HEK293 (cell line): ENCODE data around the gene PTAR1.

ENCODE experiments used
- HOXA7 ChIP-seq: sonication (generic); formaldehyde crosslinking; IDR thresholded peaks from 2 replicates; pipeline ENCODE4 v1.8.1; 2022; ENCODE audit warnings: missing genetic modification reagents, borderline replicate concordance
- ZNF140 ChIP-seq: fragments of 450-650 bp; formaldehyde crosslinking; IDR thresholded peaks from 2 replicates; pipeline ENCODE4 v1.5.1; 2016; ENCODE audit warnings: missing biosample characterization, missing genetic modification characterization
- TF ChIP-seq, protein P1 (sequence below): fragments of 450-650 bp; formaldehyde crosslinking; IDR thresholded peaks from 2 replicates; pipeline ENCODE4 v1.5.1; 2016; ENCODE audit warnings: missing biosample characterization, missing genetic modification characterization
- TF ChIP-seq, protein P2 (sequence below): sonication (generic); formaldehyde crosslinking; IDR thresholded peaks from 2 replicates; pipeline ENCODE4 v1.8.1; 2022; ENCODE audit warnings: mild to moderate bottlenecking, moderate library complexity, missing genetic modification reagents
- TF ChIP-seq, protein P3 (sequence below): fragments of 450-650 bp; formaldehyde crosslinking; IDR thresholded peaks from 2 replicates; pipeline ENCODE4 v1.5.1; 2017; ENCODE audit warnings: missing biosample characterization, mild to moderate bottlenecking, missing genetic modification characterization, moderate library complexity

DNA sequence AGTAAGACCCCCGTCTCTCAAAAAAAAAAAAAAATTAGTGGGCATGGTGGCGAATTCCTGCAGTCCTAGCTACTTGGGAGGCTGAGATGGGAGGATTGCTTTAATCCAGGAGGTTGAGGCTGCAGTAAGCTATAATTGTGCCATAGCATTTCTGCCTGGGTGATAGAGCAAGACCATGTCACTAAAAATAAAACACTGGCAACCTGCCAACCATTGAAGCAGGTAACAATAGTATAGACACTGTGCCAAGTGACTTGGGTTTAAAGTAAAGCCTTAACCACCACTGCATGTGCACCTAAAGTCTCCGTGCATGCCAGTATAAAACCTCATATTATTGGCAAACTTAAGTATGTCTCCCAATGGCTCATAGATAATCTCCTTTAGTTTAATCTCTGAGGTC lies 84.2 kb downstream of the PTAR1 start:
- TF ChIP-seq, protein P1, sequence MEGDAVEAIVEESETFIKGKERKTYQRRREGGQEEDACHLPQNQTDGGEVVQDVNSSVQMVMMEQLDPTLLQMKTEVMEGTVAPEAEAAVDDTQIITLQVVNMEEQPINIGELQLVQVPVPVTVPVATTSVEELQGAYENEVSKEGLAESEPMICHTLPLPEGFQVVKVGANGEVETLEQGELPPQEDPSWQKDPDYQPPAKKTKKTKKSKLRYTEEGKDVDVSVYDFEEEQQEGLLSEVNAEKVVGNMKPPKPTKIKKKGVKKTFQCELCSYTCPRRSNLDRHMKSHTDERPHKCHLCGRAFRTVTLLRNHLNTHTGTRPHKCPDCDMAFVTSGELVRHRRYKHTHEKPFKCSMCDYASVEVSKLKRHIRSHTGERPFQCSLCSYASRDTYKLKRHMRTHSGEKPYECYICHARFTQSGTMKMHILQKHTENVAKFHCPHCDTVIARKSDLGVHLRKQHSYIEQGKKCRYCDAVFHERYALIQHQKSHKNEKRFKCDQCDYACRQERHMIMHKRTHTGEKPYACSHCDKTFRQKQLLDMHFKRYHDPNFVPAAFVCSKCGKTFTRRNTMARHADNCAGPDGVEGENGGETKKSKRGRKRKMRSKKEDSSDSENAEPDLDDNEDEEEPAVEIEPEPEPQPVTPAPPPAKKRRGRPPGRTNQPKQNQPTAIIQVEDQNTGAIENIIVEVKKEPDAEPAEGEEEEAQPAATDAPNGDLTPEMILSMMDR = no peak
- TF ChIP-seq ZNF140 (no peak), HOXA7 (CRISPR knock-in tag) (no peak)
- TF ChIP-seq, protein P2, sequence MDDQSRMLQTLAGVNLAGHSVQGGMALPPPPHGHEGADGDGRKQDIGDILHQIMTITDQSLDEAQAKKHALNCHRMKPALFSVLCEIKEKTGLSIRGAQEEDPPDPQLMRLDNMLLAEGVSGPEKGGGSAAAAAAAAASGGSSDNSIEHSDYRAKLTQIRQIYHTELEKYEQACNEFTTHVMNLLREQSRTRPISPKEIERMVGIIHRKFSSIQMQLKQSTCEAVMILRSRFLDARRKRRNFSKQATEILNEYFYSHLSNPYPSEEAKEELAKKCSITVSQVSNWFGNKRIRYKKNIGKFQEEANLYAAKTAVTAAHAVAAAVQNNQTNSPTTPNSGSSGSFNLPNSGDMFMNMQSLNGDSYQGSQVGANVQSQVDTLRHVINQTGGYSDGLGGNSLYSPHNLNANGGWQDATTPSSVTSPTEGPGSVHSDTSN (CRISPR knock-in tag) = no peak
- TF ChIP-seq, protein P3, sequence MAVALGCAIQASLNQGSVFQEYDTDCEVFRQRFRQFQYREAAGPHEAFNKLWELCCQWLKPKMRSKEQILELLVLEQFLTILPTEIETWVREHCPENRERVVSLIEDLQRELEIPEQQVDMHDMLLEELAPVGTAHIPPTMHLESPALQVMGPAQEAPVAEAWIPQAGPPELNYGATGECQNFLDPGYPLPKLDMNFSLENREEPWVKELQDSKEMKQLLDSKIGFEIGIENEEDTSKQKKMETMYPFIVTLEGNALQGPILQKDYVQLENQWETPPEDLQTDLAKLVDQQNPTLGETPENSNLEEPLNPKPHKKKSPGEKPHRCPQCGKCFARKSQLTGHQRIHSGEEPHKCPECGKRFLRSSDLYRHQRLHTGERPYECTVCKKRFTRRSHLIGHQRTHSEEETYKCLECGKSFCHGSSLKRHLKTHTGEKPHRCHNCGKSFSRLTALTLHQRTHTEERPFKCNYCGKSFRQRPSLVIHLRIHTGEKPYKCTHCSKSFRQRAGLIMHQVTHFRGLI = no peak
